Subcutaneous adipose tissue (tissue), 4 donors: ENCODE data around the gene AMIGO1. TPM values are rescaled to one million over a fixed set of nuclear protein-coding genes. Genes with fewer than 3 reads are reported as not detected.

Experiments
- total RNA-seq, 4 donors: library from RNA; depleted of rRNA; stranded (reverse); fragments of >200 nt; gene quantifications; one replicate each; pipeline ENCODE4 v1.1.0, GENCODE V29; 2016
- TF ChIP-seq, protein P1 (sequence below): fragments of 450-650 bp; IDR thresholded peaks from one replicate; pipeline ENCODE4 v1.5.1; 2016; ENCODE audit warnings: low read depth, mild to moderate bottlenecking, control low read depth, antibody characterized with exemption, moderate library complexity

The AMIGO1 gene
- total RNA-seq, 4 donors from 2014 or later: 2.6 to 5.4 (median 3.4) TPM

DNA sequence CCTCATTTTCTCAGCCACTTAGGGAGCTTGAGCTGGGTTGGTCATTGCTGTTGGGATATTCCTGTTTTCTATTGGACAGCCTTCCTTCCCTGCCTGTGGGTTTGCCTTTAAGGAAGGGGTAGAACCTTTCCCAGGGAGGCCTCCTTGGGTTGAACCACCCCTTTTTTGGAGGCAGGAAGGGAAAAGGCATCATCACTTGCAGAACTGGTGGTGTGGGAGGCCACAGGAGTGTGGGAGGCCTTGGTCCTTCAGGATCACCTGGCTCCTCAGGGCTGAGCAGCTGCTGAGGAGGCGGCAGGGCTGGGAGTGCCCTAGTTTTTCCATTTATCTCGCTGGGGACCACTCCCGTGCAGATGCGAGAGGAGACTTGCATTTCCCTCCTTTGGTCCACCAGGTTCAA, 16.3 kb downstream of the AMIGO1 start:
- TF ChIP-seq, protein P1, sequence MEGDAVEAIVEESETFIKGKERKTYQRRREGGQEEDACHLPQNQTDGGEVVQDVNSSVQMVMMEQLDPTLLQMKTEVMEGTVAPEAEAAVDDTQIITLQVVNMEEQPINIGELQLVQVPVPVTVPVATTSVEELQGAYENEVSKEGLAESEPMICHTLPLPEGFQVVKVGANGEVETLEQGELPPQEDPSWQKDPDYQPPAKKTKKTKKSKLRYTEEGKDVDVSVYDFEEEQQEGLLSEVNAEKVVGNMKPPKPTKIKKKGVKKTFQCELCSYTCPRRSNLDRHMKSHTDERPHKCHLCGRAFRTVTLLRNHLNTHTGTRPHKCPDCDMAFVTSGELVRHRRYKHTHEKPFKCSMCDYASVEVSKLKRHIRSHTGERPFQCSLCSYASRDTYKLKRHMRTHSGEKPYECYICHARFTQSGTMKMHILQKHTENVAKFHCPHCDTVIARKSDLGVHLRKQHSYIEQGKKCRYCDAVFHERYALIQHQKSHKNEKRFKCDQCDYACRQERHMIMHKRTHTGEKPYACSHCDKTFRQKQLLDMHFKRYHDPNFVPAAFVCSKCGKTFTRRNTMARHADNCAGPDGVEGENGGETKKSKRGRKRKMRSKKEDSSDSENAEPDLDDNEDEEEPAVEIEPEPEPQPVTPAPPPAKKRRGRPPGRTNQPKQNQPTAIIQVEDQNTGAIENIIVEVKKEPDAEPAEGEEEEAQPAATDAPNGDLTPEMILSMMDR: no peak

DNA sequence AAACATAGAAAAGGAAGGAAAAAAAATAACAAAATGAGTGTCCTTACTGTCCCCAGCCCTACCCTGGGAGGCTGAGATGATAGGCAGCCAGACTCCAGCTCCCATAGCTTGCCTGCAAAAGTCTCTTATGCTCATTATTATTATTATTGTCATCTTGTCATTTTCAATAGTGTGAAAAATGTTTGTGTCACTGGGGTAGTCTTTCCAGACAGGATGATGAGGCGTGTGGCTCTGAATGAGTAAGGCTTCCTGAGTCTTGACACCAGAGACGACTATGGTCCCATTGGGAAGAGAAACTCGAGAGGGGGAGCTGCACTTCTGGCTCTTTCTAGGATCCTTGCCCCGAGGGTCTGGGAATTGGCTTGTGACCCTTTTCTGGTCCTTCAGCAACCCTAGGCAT, 16.7 kb downstream of the AMIGO1 start:
- TF ChIP-seq, protein P1: no peak

DNA sequence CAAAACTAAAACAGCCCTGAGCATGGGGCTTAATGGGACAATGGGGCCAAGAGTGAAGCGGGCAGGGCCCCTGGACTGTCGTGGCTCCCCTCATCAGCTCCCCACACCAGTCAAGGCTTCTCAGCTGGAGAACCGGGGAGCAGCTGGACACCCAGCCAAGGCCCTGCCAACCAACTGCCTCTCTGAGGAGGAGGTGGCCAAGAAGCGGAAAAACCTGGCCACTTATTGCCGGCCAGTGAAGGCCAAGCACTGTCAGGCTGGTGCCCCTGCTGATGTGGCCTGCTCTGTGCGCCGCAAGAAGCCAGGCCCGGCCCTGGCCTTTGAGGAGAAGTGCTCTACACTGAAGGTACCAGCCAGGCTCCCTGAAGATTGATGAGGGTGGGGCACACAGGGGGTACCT, 18.2 kb downstream of the AMIGO1 start:
- TF ChIP-seq, protein P1: no peak

DNA sequence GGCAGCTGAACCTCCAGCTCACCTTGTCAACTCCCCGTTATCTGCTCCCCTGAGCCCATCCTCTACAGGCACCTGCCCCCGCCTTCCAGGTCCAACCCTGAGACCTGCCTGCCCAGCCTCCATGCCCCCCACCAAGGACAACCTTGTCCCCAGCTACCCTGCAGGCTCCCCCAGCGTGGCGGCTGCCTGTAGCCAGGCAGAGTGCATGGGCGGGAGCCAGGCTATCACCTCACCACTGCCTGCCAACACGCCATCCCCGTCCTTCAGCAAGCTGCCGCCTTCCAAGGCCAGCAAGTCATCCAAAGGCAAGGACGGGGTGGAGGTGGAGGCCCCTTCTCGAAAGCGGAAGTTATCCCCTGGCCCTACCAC, 18.6 kb downstream of the AMIGO1 start:
- TF ChIP-seq, protein P1: no peak

DNA sequence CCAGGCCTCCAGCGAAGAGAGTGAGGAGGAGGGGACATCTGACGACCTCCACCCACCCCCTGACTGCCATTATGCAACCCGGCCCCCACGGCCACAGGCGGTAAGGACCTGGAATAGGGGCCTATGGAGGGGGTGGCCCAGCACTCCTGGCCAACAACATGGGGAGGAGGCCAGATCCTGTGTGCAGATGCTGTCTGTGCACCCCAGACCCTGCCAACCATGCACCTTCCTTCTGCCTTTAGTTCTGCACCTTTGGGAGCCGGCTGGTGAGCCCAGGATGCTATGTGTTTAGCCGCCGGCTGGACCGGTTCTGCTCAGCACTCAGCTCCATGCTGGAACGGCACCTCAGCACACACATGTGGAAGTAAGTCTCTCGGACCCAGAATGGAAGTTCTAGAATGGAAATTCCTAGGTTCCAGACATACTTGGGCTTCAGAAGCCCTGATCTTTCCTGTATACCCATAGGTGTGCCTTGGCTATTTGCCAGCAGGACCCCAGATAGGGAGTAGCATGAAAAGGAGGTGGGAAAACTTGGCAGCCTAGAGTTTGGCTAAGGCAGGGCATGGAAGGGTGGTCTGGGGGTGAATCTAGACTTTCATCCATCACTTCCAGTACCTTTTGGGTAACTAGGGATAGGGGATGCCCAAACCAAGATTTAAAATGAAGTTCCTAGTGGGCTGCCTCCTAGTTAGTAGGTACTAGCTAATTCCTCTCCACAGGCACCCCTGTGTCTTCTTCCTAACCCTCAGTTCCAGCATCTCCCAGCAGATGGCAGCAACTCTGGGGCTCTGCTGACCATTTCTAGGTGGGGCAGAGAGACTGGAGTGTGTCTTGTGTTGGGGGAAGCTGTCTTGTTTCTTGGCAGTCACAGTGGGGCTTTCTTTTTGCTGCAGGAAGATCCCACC, 19.2 kb downstream of the AMIGO1 start:
- TF ChIP-seq, protein P1: no peak

DNA sequence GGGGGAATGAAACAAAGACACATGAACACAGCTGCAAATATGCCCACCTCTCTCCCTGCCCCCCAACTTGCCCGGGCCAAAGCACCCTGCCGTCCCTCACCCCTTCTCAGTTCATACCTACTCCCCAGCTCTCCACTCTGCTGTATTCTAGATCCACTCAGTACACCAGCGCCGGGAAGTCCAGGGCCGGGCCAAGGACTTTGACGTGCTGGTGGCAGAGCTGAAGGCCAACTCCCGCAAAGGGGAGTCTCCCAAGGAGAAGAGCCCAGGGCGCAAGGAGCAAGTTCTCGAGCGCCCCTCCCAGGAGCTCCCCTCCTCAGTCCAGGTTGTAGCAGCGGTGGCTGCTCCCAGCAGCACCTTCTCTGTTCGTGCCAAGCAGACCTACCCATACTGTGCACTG, 20.8 kb downstream of the AMIGO1 start:
- TF ChIP-seq, protein P1: no peak

DNA sequence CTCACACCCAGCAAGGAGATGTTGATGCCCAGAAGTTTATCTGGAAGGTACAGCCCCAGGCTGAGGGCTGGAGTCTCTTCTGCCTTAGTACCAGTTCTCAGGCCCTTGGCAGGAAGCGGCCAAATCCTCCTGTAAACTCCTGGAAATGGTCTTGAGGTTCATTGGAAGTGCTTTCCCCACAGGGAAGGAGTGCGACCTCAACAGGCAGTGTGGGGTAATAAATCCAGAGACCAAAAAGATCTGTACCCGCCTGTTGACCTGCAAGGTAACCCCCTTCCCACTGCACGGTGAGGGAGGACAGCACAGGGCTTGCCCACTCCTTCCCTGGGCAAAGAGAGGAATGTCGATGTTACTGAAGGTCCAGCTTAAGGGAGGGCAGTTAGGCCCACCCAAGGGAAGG, 21.3 kb downstream of the AMIGO1 start:
- TF ChIP-seq, protein P1: no peak
